GM12878 (cell line): ENCODE measurements around the gene LSM6. TPM values are rescaled to one million over a fixed set of nuclear protein-coding genes. Genes with fewer than 3 reads are reported as not detected.

Experiments
- ATAC-seq: fragments of 200-7000 bp; cut with Tn5 transposase; 3 replicates; pipeline ENCODE4 v1.9.1; 2020; ENCODE audit warnings: mild to moderate bottlenecking, moderate library complexity
- BruUV-seq: library from RNA; stranded (reverse); fragments of 400-500 nt; replicated peaks from 2 replicates; lab custom pipeline; 2021; lab: Mats Ljungman, UMichigan
- CTCF ChIA-PET: fragments of 300-600 bp; sonication (Branson Sonifier 250); formaldehyde crosslinking; extraction: SDS; loops from one replicate; lab custom pipeline; 2021; ENCODE audit warnings: inconsistent platforms; lab: Yijun Ruan, JAX
- POLR2A ChIA-PET: fragments of 350-600 bp; formaldehyde crosslinking; extraction: SDS; loops from one replicate; lab custom pipeline; 2021; ENCODE audit warnings: inconsistent platforms; lab: Charles Lee
- RAD21 ChIA-PET: fragments of 300-600 bp; sonication (Branson Sonifier 250); formaldehyde crosslinking; loops from one replicate; lab custom pipeline; 2023; ENCODE audit warnings: antibody characterized with exemption; ENCODE audit not compliant: unreplicated experiment; lab: Charles Lee
- SMC1A ChIA-PET: fragments of 300-600 bp; sonication (Branson Sonifier 250); formaldehyde crosslinking; loops from one replicate; lab custom pipeline; 2023; ENCODE audit not compliant: unreplicated experiment, uncharacterized antibody; lab: Charles Lee
- DNase-seq: peaks from one replicate; pipeline ENCODE4 v3.0.0-alpha.2; 2011; ENCODE audit warnings: low read depth, low spot score
- FAIRE-seq: peaks from 3 replicates; lab custom pipeline; 2011; peaks lifted over from hg19 to GRCh38; lab: Jason Lieb, UNC
- H2AFZ ChIP-seq: 2 replicates; pipeline ENCODE4 v1.6.0; 2011; ENCODE audit warnings: low read depth, low read length, control low read depth; ENCODE audit not compliant: control insufficient read depth
- H3K27ac ChIP-seq: 2 replicates; pipeline ENCODE4 v1.5.1; 2011; ENCODE audit warnings: control low read depth; ENCODE audit not compliant: control insufficient read depth, insufficient read depth
- H3K27me3 ChIP-seq, 2 experiments: replicated peaks in 1 of 2; 2 replicates each; pipeline versions ENCODE4 v1.6.0 to v1.6.1; 2011; ENCODE audit warnings: low read length in 1 of 2; ENCODE audit not compliant: control insufficient read depth in 2 of 2, insufficient read depth in 2 of 2
- H3K36me3 ChIP-seq, 2 experiments: 2 replicates each; pipeline ENCODE4 v1.5.1; 2011; ENCODE audit warnings: low read length in 1 of 2; ENCODE audit not compliant: control insufficient read depth in 2 of 2, insufficient read depth in 2 of 2
- H3K4me1 ChIP-seq: 2 replicates; pipeline ENCODE4 v1.6.1; 2011; ENCODE audit warnings: mild to moderate bottlenecking, low read length, moderate library complexity, mixed read lengths; ENCODE audit not compliant: control insufficient read depth, insufficient read depth
- H3K4me2 ChIP-seq: 2 replicates; pipeline ENCODE4 v1.6.0; 2011; ENCODE audit warnings: control low read depth; ENCODE audit not compliant: control insufficient read depth, insufficient read depth
- H3K4me3 ChIP-seq: fragments of 200-600 bp; sonication (generic); 2 replicates; pipeline ENCODE4 v1.5.1; 2016
- H3K79me2 ChIP-seq: 2 replicates; pipeline ENCODE4 v1.6.0; 2011; ENCODE audit warnings: low read length; ENCODE audit not compliant: control insufficient read depth, insufficient read depth
- H3K9ac ChIP-seq: 2 replicates; pipeline ENCODE4 v1.8.0; 2011; ENCODE audit warnings: low read length, control low read depth, mixed read lengths; ENCODE audit not compliant: control insufficient read depth, insufficient read depth
- H3K9me3 ChIP-seq: replicated peaks from 3 replicates; pipeline ENCODE4 v1.5.1; 2011; ENCODE audit warnings: mild to moderate bottlenecking, low read length; ENCODE audit not compliant: control insufficient read depth, insufficient read depth
- H4K20me1 ChIP-seq: 2 replicates; pipeline ENCODE4 v1.6.0; 2011; ENCODE audit not compliant: control insufficient read depth, insufficient read depth
- BCL11A ChIP-seq: IDR thresholded peaks from 2 replicates; pipeline ENCODE4 v1.6.1; 2011; ENCODE audit warnings: low read depth, low read length
- EGR1 ChIP-seq, 2 experiments: IDR thresholded peaks; 1 replicate in 1 of 2; 2 replicates in 1 of 2; pipeline ENCODE4 v1.6.1; 2011 to 2012; ENCODE audit warnings: low read depth in 2 of 2, low read length in 2 of 2, borderline replicate concordance in 1 of 2, mild to moderate bottlenecking in 1 of 2, moderate library complexity in 1 of 2
- MEF2B ChIP-seq: fragments of 450-650 bp; IDR thresholded peaks from 2 replicates; pipeline ENCODE4 v1.6.1; 2018; ENCODE audit warnings: mild to moderate bottlenecking, moderate library complexity; ENCODE audit not compliant: partially characterized antibody, poor library complexity, severe bottlenecking
- NFXL1 ChIP-seq: fragments of 450-650 bp; IDR thresholded peaks from 2 replicates; pipeline ENCODE4 v1.6.1; 2017; ENCODE audit warnings: antibody characterized with exemption, mild to moderate bottlenecking, borderline replicate concordance
- ZNF622 ChIP-seq: fragments of 450-650 bp; IDR thresholded peaks from 2 replicates; pipeline ENCODE4 v1.6.1; 2017; ENCODE audit warnings: mild to moderate bottlenecking, inconsistent platforms
- WGBS: methylation state at CpG from one replicate; pipeline ENCODE4 v1.1.6; 2016; ENCODE audit warnings: low lambda C conversion rate; ENCODE audit not compliant: insufficient replicate concordance, insufficient coverage; ENCODE audit errors: missing lambda C conversion rate; 5-methylcytosine and 5-hydroxymethylcytosine counted together
- in situ Hi-C: fragments of 300-500 bp; cut with MboI; formaldehyde crosslinking; loops from 9 replicates; pipeline ENCODE4 v1.14.3; 2018; ENCODE audit warnings: mixed read lengths
- intact Hi-C: fragments of 100-400 bp; cut with micrococcal nuclease; formaldehyde crosslinking; loops from one replicate; pipeline ENCODE4 v1.14.2; 2022; ENCODE audit not compliant: unreplicated experiment
- polyA plus RNA-seq, 11 experiments: library from polyadenylated mRNA; depleted of rRNA in 4 of 11; unstranded in 6 of 11; stranded (reverse) in 5 of 11; fragments of >200 nt; fragmentation: Nextera tagmentation in 4 of 11; fragmentation: Illumina TruSeq in 1 of 11; extraction: Ambion mirVana in 4 of 11; extraction: Trizol in 1 of 11; gene quantifications; 1 replicate in 1 of 11; 2 replicates in 10 of 11; pipeline versions ENCODE4 v1.2.1 to v1.2.3, GENCODE V29; 2011 to 2016; ENCODE audit warnings: inconsistent platforms in 2 of 11, missing spikeins in 2 of 11, low read depth in 1 of 11
- total RNA-seq, 4 experiments: library from RNA; depleted of rRNA in 3 of 4; stranded (reverse); fragments of >200 nt in 3 of 4; fragmentation: Illumina TruSeq in 1 of 4; extraction: Trizol in 1 of 4; gene quantifications; 2 replicates each; pipeline versions ENCODE4 v1.2.1 to v1.2.3, GENCODE V29; 2013 to 2021
- TF ChIP-seq, protein P1 (sequence below): fragments of 450-650 bp; IDR thresholded peaks from 2 replicates; pipeline ENCODE4 v1.6.1; 2016; ENCODE audit warnings: mild to moderate bottlenecking

LSM6 gene
- total and polyA plus RNA-seq, 10 of the 15 experiments (the other 5 are each of a cell fraction or from before 2014, with no cell fraction given) = 68.0 to 282 (median 229) TPM

DNA sequence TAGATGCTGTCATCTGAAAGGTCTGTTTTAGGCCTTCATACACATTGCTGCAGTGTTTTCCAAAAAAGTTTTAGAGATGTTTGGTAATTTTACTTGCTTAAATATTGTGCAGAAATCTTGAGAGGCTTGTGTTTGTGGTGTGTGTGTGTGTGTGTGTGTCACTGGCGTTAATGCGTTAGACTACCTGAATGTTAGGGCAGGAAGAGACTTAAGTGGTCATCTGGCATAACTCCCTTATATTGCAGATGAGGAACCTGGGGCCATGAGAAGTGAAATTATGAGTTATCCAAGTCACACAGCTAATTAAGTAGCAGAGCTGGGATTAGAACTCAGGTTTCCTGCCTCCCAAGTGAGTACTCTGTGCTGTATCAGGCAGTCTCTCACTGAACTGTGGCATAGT is 1.4 kb downstream of the LSM6 start (continued):
- TF ChIP-seq EGR1 (IDR thresholded peaks at IDR 0.05; ENCODE audit: borderline replicate concordance in 1 of 2, low read depth in 2 of 2, low read length in 2 of 2) = no peak
- TF ChIP-seq ZNF622 = no peak
- no peak for TF ChIP-seq BCL11A
- TF ChIP-seq, protein P1, sequence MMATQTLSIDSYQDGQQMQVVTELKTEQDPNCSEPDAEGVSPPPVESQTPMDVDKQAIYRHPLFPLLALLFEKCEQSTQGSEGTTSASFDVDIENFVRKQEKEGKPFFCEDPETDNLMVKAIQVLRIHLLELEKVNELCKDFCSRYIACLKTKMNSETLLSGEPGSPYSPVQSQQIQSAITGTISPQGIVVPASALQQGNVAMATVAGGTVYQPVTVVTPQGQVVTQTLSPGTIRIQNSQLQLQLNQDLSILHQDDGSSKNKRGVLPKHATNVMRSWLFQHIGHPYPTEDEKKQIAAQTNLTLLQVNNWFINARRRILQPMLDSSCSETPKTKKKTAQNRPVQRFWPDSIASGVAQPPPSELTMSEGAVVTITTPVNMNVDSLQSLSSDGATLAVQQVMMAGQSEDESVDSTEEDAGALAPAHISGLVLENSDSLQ = no peak

DNA sequence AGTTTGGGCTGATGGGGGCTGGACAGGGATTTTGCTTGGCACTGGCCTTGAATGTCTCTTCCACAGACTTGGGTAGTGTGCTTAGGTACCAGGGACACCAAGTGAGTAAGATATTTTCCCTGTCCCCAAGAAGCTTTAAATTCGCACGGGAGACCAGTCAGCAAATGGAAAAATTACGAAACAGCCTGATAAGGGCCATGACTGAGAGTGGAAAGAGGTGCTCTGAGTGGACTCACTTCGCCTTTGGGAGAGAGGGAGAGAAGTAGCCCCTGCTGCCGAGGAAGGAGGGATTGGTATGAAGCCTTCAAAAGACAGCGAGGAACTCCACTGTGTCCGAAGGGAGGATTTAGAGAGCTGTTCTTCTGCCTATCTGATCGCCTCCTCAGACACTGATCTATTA is 2.6 kb downstream of the LSM6 start:
- intact Hi-C loops = loop anchor here (5.0 kb wide), 5 partner anchors 46 to 221 kb away; no protein-coding TSS in a partner anchor
- POLR2A ChIA-PET = no interaction called here
- H3K36me3 ChIP-seq = peaks cover 0 to 3% of the 10 kb centered on the region in 2 experiments; a peak in 1 of 4 replicates
- FAIRE-seq (no peak), ATAC-seq (no peak)
- peak overlapping the region; percentile 40; the same call in 1 of the 2 replicates for H3K4me3 ChIP-seq
- no peaks in the 10 kb centered on the region for H3K9me3 ChIP-seq
- H3K79me2 ChIP-seq = peaks cover 79% of the 10 kb centered on the region
- TF ChIP-seq NFXL1 (no peak), MEF2B (no peak)
- TF ChIP-seq, all 136 proteins: peak for 0
- H3K27ac ChIP-seq = no peak overlapping the region
- no peaks in the 10 kb centered on the region for H3K27me3 ChIP-seq
- no peak overlapping the region for H3K9ac ChIP-seq
- no peak for DNase-seq
- ChIA-PET SMC1A (no interaction called here), CTCF (no interaction called here), RAD21 (interaction anchor here (1.2 kb wide), 1 partner anchor 19 kb away, joined by 3 read pairs; no protein-coding TSS in a partner anchor)
- in situ Hi-C loops = no loop called here
- H3K4me2 ChIP-seq = peak overlapping the region; percentile 52
- BruUV-seq = no TSS peak
- WGBS = 85% methylated on average over 8 of the region's 8 CpGs
- H4K20me1 ChIP-seq = no peaks in the 10 kb centered on the region
- peaks cover 13% of the 10 kb centered on the region for H3K4me1 ChIP-seq
- H2AFZ ChIP-seq = no peak overlapping the region
